GM12801 (cell line): ENCODE data around the gene PCBP4.

ENCODE experiments used
- CTCF ChIP-seq: IDR thresholded peaks from one replicate; pipeline ENCODE4 v1.5.1; 2011; ENCODE audit warnings: control low read depth; ENCODE audit not compliant: insufficient read length; ENCODE audit errors: extremely low read depth

PCBP4 gene

GRCh38 chr3:51955893-51956770, 11.1 kb downstream of the PCBP4 start:
- no peak for TF ChIP-seq CTCF

DNA sequence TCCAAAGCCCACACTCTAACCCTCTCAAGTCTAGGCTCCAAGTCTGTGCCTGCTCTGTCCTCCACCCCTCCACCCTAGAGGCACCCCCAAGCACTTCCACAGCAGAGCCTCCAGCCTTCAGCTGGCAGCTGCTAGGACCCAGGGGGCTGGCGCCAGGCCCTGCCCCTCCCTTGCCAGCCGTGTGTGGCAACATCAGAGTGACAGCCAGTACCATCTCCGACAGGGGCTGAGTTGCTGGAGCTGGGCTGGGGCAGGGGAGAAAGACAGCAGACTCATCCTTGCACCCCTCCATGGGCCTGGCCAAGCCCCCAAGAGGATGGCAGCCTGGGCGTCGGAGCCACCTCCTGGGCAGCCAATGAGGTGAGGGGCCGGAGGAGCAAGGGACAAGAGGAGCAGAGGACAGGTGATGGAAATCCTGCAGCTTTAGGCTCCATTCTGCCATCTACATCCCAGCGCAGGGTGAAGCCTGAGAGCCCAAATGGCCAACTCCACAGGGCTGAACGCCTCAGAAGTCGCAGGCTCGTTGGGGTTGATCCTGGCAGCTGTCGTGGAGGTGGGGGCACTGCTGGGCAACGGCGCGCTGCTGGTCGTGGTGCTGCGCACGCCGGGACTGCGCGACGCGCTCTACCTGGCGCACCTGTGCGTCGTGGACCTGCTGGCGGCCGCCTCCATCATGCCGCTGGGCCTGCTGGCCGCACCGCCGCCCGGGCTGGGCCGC, 11.9 kb downstream of the PCBP4 start, which contains the start of gene GPR62:
Gene GPR62 (plus strand): TSS at position 207 of the 718 bp plus-strand sequence. CDS start 272 bp downstream, at position 479.
- TF ChIP-seq CTCF = no peak

GRCh38 chr3:51954713-51955112, 12.5 kb downstream of the PCBP4 start:
- no peak for TF ChIP-seq CTCF

DNA sequence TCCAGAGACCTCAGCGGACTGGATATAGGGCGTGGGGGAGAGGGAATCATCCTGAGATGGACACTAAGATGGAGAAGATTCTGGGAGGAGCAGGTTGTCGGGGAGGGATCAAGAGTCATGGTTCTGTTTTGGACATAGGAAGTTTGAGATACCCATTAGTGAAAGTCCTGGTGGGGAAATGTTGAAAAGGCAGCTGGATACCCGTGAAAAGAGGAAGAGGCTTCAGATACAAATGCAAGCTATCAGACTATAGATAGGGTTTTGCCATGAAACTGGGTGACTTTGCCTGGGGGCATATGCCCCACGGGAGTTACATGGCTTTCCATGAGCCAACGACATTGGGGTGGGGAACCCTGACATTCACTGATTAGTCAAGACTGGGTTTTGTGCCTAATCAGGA, 13.1 kb downstream of the PCBP4 start:
- no peak for TF ChIP-seq CTCF

DNA sequence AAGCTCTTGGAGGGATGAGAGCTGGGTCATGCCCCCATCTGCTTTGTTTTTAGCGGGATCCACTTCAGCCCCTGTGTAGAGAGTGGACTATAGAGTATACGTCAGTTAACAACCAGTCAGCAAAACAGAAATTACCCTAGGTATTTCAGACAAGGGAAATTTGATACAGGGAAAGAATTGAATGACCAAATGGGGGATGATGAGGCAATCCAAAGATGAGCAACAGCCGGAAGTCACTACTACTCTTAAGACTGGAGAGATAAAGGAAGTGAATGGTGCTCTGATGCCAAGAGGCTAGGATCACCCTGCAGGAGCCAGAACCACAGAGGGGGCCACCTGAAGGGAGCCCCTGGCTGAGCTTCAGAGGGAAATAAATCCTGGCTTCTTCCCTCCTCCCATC, 13.8 kb downstream of the PCBP4 start:
- no peak for TF ChIP-seq CTCF

DNA sequence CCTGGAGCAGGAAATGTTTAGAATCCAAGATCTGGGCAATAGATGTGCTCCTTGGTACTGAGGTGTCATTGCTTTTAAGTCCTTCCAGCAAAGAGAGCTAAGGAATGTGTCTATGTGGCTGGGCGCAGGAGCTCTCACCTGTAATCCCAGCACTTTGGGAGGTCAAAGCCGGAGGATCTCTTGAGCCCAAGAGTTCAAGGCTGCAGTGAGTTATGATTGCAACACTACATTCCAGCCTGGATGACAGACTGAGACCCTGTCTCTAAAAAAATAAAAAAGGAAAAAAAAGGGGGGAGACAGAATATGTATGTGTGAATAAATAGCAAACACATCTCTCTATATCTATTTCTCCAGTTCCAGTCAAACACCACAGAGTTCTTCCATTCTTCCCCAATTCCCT, 16.4 kb downstream of the PCBP4 start:
- TF ChIP-seq CTCF = no peak

- TF ChIP-seq CTCF = no peak
Observed at GRCh38 chr3:51949121-51949520, 18.1 kb downstream of the PCBP4 start.
